ENCODE measurements around the gene PLCXD3. TPM values are rescaled to one million over a fixed set of nuclear protein-coding genes. Genes with fewer than 3 reads are reported as not detected.

Gene PLCXD3
- total RNA-seq, 1 donor = not detected

- DNase-seq (ENCODE audit: low read depth in 2 of 3, low spot score in 2 of 3) = no peak
Observed at GRCh38 chr5:41291323-41291722, 219.1 kb downstream of the PLCXD3 start.

- no peak for DNase-seq (ENCODE audit: low read depth in 2 of 3, low spot score in 2 of 3)
Observed at GRCh38 chr5:41290810-41291209, 219.6 kb downstream of the PLCXD3 start.

GRCh38 chr5:41289970-41290464 is 220.4 kb downstream of the PLCXD3 start:
- no peak for DNase-seq (ENCODE audit: low read depth in 2 of 3, low spot score in 2 of 3)

GRCh38 chr5:41286696-41287095 is 223.7 kb downstream of the PLCXD3 start:
- no peak for DNase-seq (ENCODE audit: low read depth in 2 of 3, low spot score in 2 of 3)

- no peak for DNase-seq (ENCODE audit: low read depth in 2 of 3, low spot score in 2 of 3)
Observed at GRCh38 chr5:41286165-41286564, 224.2 kb downstream of the PLCXD3 start.

GRCh38 chr5:41284938-41285337 is 225.5 kb downstream of the PLCXD3 start:
- DNase-seq (ENCODE audit: low read depth in 2 of 3, low spot score in 2 of 3) = no peak

GRCh38 chr5:41281215-41281810 is 229.1 kb downstream of the PLCXD3 start:
- DNase-seq (ENCODE audit: low read depth in 2 of 3, low spot score in 2 of 3) = no peak

GRCh38 chr5:41279040-41279439 is 231.4 kb downstream of the PLCXD3 start:
- no peak for DNase-seq (ENCODE audit: low read depth in 2 of 3, low spot score in 2 of 3)

- no peak for DNase-seq (ENCODE audit: low read depth in 2 of 3, low spot score in 2 of 3)
Observed at GRCh38 chr5:41277476-41278245, 232.7 kb downstream of the PLCXD3 start.

GRCh38 chr5:41275813-41276512 is 234.4 kb downstream of the PLCXD3 start:
- no peak for DNase-seq (ENCODE audit: low read depth in 2 of 3, low spot score in 2 of 3)

- DNase-seq (ENCODE audit: low read depth in 2 of 3, low spot score in 2 of 3) = peak in 2 of 3 donors; percentile 8 to 46
Observed at GRCh38 chr5:41270423-41271251, 239.8 kb downstream of the PLCXD3 start.

- no peak for DNase-seq (ENCODE audit: low read depth in 2 of 3, low spot score in 2 of 3)
Observed at GRCh38 chr5:41268894-41269293, 241.5 kb downstream of the PLCXD3 start.

- no peak for DNase-seq (ENCODE audit: low read depth in 2 of 3, low spot score in 2 of 3)
Observed at GRCh38 chr5:41266377-41266776, 244.0 kb downstream of the PLCXD3 start.

- no peak for DNase-seq (ENCODE audit: low read depth in 2 of 3, low spot score in 2 of 3)
Observed at GRCh38 chr5:41264019-41264418, 246.4 kb downstream of the PLCXD3 start.

GRCh38 chr5:41263335-41263734 is 247.1 kb downstream of the PLCXD3 start:
- DNase-seq (ENCODE audit: low read depth in 2 of 3, low spot score in 2 of 3) = no peak
